Measurements from ENCODE around the gene S100PBP. TPM values are rescaled to one million over a fixed set of nuclear protein-coding genes. Genes with fewer than 3 reads are reported as not detected.

S100PBP gene
- polyA plus RNA-seq, 1 of the 3 experiments (the other 2 are of a cell fraction): 13.2 TPM

GRCh38 chr1:32891630-32892029 is 74.2 kb downstream of the S100PBP start:
- Histone ChIP-seq H3K4me1 (ENCODE audit: control insufficient read depth in 1 of 2, insufficient read depth in 2 of 2, low read depth in 1 of 2, low read length in 1 of 2) (peaks cover 0 to 8% of the 10 kb centered on the region in 2 experiments; a peak in 2 of 4 replicates), H3K9ac (no peak overlapping the region), H2AFZ (ENCODE audit: low read depth) (no peak overlapping the region), H3K9me3 (no peaks in the 10 kb centered on the region), H3K9me2 (no peaks in the 10 kb centered on the region), H3K79me2 (ENCODE audit: insufficient read depth) (no peaks in the 10 kb centered on the region), H3K4me3 (ENCODE audit: low read depth in 2 of 2, low read length in 1 of 2) (no peak overlapping the region), H3K27me3 (ENCODE audit: insufficient read depth) (peaks cover 5% of the 10 kb centered on the region; the same call in 1 of the 2 replicates), H3K36me3 (replicated peaks in 1 of 2; ENCODE audit: control insufficient read depth in 1 of 2, insufficient read depth in 2 of 2, low read length in 1 of 2) (no peaks in the 10 kb centered on the region), H3K27ac (ENCODE audit: low read depth in 2 of 2, low read length in 1 of 2) (no peak overlapping the region), H4K20me1 (ENCODE audit: insufficient read depth) (0 out of 2 replicates have a peak, but pooled peaks cover 4% of the 10 kb centered on the region), H3F3A (replicated peaks; ENCODE audit: insufficient read depth) (peaks cover 4% of the 10 kb centered on the region), H3K4me2 (no peak overlapping the region)
- DNase-seq: no peak
- WGBS (ENCODE audit: low lambda C conversion rate): 89% methylated on average over 3 of the region's 3 CpGs
- POLR2A ChIA-PET: no interaction called here
- TF ChIP-seq GATA2 (CRISPR knock-in tag; IDR thresholded peaks at IDR 0.05) (no peak), RCOR1 (IDR thresholded peaks at IDR 0.05; ENCODE audit: low read length) (no peak), POLR2AphosphoS5 (IDR thresholded peaks at IDR 0.05; ENCODE audit: low read depth, low read length) (no peak), JUND (IDR thresholded peaks at IDR 0.05) (no peak), NFIC (IDR thresholded peaks at IDR 0.05; ENCODE audit: borderline replicate concordance) (no peak), MEF2A (IDR thresholded peaks at IDR 0.05; ENCODE audit: borderline replicate concordance, low read depth) (no peak), IRF3 (IDR thresholded peaks at IDR 0.05; ENCODE audit: low read depth, low read length) (no peak), USF1 (IDR thresholded peaks at IDR 0.05; ENCODE audit: borderline replicate concordance, low read depth) (no peak), CHD2 (IDR thresholded peaks at IDR 0.05; ENCODE audit: low read length, partially characterized antibody) (no peak), MXI1 (IDR thresholded peaks at IDR 0.05; ENCODE audit: low read depth, low read length) (no peak), REST (IDR thresholded peaks at IDR 0.05; ENCODE audit: low read depth, low read length) (no peak), MAX (IDR thresholded peaks at IDR 0.05; ENCODE audit: low read depth) (no peak), SMC3 (IDR thresholded peaks at IDR 0.05; ENCODE audit: low read depth, low read length) (no peak), TCF12 (IDR thresholded peaks at IDR 0.05) (no peak), FOXM1 (IDR thresholded peaks at IDR 0.05; ENCODE audit: low read depth) (no peak), FOSL2 (IDR thresholded peaks at IDR 0.05; ENCODE audit: borderline replicate concordance, low read depth) (no peak), EZH2phosphoT487 (IDR thresholded peaks at IDR 0.05; ENCODE audit: borderline replicate concordance, low read depth) (no peak)
- TF ChIP-seq, protein P1, sequence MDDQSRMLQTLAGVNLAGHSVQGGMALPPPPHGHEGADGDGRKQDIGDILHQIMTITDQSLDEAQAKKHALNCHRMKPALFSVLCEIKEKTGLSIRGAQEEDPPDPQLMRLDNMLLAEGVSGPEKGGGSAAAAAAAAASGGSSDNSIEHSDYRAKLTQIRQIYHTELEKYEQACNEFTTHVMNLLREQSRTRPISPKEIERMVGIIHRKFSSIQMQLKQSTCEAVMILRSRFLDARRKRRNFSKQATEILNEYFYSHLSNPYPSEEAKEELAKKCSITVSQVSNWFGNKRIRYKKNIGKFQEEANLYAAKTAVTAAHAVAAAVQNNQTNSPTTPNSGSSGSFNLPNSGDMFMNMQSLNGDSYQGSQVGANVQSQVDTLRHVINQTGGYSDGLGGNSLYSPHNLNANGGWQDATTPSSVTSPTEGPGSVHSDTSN (IDR thresholded peaks at IDR 0.05): no peak
- CTCF ChIA-PET: interaction anchor here (0.9 to 9.0 kb wide), 12 partner anchors 10 to 195 kb away, joined by 3 to 46 read pairs (median 7); partner anchors contain the start of gene FNDC5

Measured in SK-N-SH (cell line).